Measurements from ENCODE around the gene RYR1.

RYR1 gene

DNA sequence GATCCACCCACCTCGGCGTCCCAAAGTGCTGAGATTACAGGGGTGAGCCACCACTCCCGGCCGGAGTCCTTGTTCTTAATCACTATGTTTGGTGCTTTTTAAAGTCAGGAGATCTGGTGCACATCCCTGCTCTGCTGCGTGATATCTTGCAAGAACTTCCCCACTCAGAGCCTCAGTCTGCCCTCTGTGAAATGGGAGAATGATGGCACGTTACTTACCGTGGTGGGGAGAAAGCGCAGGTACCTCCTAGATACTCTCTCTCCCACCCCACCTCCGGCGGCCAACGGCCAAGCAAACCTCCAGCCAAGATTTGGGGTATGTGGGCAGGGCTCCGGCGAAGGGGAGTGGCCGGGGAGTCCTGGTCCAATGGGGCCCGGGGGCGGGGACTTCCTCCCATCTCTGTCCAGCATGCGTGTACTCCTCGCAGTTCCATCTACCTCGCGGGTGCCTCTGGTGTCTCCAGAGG is at the start of gene RYR1:
RYR1 (plus strand) TSS at position 424 of the 466 bp plus-strand sequence. CDS start 139 bp downstream, outside the sequence.
- no peaks in the 10 kb centered on the region for H3K36me3 Mint-ChIP-seq (ENCODE audit: low read depth)
- peak within 1 kb of the TSS; percentile 12 for H3K27ac Mint-ChIP-seq
- H3K4me3 Mint-ChIP-seq: peak within 1 kb of the TSS; percentile 75
- DNase-seq: peak; percentile 88
- H3K4me1 Mint-ChIP-seq: peaks cover 38% of the 10 kb centered on the region
- peaks cover 11% of the 10 kb centered on the region for H3K27me3 Mint-ChIP-seq (ENCODE audit: low read depth, poor library complexity)
- no peaks in the 10 kb centered on the region for H3K9me3 Mint-ChIP-seq
- TF ChIP-seq, protein P1, sequence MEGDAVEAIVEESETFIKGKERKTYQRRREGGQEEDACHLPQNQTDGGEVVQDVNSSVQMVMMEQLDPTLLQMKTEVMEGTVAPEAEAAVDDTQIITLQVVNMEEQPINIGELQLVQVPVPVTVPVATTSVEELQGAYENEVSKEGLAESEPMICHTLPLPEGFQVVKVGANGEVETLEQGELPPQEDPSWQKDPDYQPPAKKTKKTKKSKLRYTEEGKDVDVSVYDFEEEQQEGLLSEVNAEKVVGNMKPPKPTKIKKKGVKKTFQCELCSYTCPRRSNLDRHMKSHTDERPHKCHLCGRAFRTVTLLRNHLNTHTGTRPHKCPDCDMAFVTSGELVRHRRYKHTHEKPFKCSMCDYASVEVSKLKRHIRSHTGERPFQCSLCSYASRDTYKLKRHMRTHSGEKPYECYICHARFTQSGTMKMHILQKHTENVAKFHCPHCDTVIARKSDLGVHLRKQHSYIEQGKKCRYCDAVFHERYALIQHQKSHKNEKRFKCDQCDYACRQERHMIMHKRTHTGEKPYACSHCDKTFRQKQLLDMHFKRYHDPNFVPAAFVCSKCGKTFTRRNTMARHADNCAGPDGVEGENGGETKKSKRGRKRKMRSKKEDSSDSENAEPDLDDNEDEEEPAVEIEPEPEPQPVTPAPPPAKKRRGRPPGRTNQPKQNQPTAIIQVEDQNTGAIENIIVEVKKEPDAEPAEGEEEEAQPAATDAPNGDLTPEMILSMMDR (IDR thresholded peaks at IDR 0.05): no peak

DNA sequence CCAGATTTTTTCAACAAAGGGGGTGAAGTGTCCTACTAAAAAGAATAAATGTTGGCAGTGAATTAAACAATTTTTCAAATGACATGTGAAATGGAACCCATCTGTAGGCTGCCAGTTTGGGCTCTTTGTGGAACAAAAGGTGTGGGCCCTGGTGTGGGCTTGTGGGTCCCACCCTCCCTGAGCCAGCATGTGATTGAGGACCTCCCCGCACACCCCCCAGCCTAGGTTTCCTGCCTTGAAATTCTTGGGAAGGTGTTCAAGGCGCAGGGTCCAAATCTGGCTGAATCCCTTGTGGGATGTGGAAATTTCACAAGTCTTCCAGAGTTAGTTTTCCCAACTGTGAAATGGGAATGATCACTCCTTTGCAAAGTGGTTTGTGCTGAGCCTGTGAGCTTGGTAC is 49.7 kb upstream of the RYR1 start:
- Mint-ChIP-seq H3K4me3 (no peak overlapping the region), H3K9me3 (no peaks in the 10 kb centered on the region), H3K27ac (no peak overlapping the region), H3K36me3 (ENCODE audit: low read depth) (peaks cover 63% of the 10 kb centered on the region), H3K4me1 (peaks cover 7% of the 10 kb centered on the region), H3K27me3 (ENCODE audit: low read depth, poor library complexity) (peaks cover 9% of the 10 kb centered on the region)
- TF ChIP-seq, protein P1 (IDR thresholded peaks at IDR 0.05): no peak
- no peak for DNase-seq

DNA sequence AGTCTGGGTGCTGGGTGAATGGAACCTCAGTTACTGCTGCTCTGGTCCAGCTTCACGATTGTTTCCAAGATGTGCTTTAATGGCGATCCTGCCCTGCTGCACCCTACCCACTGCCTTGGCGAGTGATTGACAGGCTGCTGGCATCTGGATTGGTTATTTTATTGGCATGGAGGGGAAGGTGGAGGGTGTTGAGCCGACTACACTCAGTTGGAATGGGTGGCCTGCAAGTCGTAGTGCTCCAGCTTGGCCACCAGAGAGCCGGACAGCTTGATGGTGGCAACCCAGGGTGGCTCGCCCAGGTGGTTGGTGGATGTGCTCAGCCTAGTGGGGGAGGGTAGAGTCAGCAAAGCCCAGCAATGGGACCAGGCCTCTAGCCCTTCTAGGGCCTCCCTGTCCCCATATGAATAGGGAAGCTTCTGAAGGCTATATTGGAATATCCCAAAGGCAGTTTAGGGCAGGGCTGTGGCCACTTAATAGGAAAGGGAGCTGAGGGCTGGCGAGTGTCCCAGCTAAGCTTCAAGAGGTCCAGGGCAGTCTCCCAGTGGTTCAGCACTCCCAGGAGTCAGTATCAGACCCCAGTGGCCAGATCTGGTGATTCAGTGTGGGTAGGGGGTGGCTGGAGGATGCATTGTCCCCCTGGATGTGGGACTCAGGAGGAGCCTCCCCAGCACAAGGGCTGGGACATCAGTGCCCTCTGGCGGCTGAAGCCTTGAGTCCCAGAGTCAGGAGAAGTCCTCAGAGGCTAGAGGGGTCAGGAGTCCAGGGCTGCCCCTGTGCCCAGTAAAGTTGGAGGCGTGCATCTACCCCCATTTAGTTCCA is 49.1 kb upstream of the RYR1 start:
- TF ChIP-seq, protein P1 (IDR thresholded peaks at IDR 0.05): peak; percentile 28
- H3K4me3 Mint-ChIP-seq: no peak overlapping the region
- peaks cover 9% of the 10 kb centered on the region for H3K27me3 Mint-ChIP-seq (ENCODE audit: low read depth, poor library complexity)
- no peak overlapping the region for H3K27ac Mint-ChIP-seq
- H3K4me1 Mint-ChIP-seq: peaks cover 9% of the 10 kb centered on the region
- no peaks in the 10 kb centered on the region for H3K9me3 Mint-ChIP-seq
- DNase-seq: no peak
- H3K36me3 Mint-ChIP-seq (ENCODE audit: low read depth): peaks cover 56% of the 10 kb centered on the region

DNA sequence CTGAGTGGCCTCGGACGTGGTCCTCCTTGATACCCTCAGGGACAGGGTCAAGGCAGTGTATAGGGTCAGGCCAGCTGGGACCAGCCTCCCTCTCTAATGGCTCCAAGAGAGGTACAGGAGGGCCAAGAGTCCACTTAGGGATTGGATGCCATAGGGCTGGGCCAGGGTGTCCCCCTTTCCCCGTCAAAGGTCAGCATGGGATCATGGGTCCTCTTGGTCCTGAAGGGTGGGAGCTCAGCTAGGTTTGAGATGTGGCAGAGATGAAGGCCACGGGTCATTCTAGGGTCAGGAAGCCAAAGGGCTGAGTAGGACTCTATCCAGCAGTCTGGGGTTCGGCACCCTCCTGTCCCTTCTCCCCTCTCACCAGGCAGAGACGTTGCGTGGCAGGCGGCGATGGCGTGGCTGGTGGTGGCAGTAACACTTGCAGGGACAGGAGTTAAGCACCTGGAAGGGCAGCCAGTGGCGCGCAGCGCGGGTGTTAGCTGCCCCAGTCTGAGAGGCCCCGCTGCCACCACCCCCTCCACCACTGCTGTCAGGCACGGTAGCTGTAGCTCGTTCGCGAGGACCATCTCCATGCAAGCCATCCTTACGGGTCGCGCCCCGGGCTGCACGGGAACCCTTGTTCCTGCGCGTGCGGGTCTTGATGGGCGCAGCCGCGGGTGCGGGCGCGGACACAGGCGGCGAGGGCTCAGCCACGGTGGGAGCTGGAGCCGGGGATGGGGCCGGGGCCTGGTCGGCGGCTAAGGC is 48.3 kb upstream of the RYR1 start:
- Mint-ChIP-seq H3K4me3 (no peak overlapping the region), H3K36me3 (ENCODE audit: low read depth) (peaks cover 48% of the 10 kb centered on the region), H3K27me3 (ENCODE audit: low read depth, poor library complexity) (peaks cover 16% of the 10 kb centered on the region), H3K9me3 (no peaks in the 10 kb centered on the region), H3K4me1 (peaks cover 17% of the 10 kb centered on the region), H3K27ac (no peak overlapping the region)
- DNase-seq: no peak
- TF ChIP-seq, protein P1 (IDR thresholded peaks at IDR 0.05): peak; percentile 2

DNA sequence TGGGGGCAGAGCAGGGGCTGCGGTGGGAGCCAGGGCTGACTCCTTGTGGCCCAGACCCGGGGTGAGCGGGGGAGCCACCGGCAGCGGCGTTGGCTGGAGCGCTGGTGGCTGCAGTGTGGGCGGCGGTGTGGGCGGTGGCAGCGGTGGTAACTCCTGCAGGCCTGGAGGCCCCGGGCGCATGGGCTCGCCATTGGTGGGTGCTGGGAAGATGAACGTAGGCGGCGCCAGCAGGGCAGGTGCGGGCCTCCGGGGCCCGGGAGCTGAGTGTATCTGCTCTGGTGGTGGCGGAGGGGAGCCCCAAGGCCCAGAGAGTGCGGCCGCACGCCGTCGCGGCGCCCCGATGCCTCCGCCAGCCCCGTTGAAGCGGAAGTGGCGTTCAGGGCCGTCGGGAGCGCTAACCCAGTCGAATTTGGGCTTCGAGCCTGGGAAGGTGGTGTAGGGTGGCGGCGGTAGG is 47.7 kb upstream of the RYR1 start:
- Mint-ChIP-seq H3K9me3 (no peaks in the 10 kb centered on the region), H3K4me3 (no peak overlapping the region), H3K27me3 (ENCODE audit: low read depth, poor library complexity) (peaks cover 21% of the 10 kb centered on the region), H3K27ac (no peak overlapping the region), H3K36me3 (ENCODE audit: low read depth) (peaks cover 45% of the 10 kb centered on the region), H3K4me1 (peaks cover 21% of the 10 kb centered on the region)
- DNase-seq: no peak
- TF ChIP-seq, protein P1 (IDR thresholded peaks at IDR 0.05): no peak

Measured in nephron progenitor cell (in vitro differentiated cells).